ENCODE measurements around the gene ANKH.
A peak's percentile ranks its signal among the peaks of the same experiment; 100 is the strongest.
"Not testable (repeated sequence)": the region's sequence is repeated elsewhere in the genome, so short reads cannot be mapped to it uniquely, and the experiment has no call there.

The ANKH gene

GRCh38 chr5:14882658-14883580 is 11.3 kb upstream of the ANKH start:
- no peak for DNase-seq (ENCODE audit: low read depth in 2 of 2)

DNA sequence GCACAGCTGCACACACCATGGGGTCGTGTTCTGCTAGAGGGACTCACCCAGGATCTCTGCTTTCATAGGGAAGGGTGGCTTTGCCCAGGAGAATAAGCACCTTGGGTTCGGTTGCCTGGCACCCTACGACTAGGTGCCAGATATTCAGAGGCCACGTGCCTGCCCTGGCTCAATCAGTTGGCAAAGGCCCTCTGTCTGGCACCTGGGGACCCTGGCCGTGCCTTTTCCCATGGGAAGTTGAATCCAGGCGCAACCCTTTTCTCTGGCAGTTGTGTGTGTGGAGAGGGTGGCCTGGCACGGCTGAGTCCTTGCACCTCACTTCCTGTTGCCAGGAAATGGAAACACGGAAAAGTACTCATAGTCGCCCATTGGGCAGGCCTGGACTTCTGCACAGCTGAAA is 10.2 kb upstream of the ANKH start:
- no peak for DNase-seq (ENCODE audit: low read depth in 2 of 2)

DNA sequence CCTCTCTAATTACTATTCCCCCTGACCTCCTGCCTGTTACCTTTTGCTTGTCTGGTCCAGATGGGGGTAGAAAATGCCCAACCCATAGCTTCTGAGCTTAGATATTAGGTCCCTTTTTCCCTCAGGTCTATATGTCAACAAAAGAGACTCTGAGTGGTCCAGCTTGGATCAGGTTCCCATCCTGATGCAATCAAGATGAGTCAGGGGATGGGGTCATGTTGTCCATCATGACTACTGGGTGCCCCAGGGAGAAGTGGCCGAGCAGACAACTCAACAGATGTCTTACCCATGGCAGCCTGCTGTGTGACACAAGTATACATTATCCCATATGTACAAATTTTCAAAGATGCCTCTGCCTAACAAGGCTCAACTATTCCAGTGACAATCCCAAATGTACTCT is 9.1 kb upstream of the ANKH start:
- no peak for DNase-seq (ENCODE audit: low read depth in 2 of 2)

GRCh38 chr5:14879937-14880589 is 8.5 kb upstream of the ANKH start:
- DNase-seq (ENCODE audit: low read depth in 2 of 2): no peak

DNA sequence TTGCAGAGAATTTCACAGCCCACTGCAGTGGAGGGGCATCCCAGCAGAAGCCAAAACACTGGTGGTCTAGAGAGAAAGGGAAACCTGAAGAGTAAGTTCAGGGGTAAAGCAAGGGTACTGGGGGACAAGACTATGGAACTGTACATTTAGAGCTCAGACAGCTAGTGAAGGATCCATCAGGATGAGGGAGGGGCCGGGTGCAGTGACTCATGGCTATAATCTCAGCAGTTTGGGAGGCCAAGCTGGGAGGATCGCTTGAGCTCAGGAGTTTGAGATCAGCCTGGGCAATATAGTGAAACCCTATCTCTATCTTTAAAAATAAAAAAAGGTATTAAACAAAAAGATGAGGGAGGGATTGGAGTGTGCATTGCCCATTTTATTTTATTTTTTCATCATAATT is 7.8 kb upstream of the ANKH start:
- DNase-seq (ENCODE audit: low read depth in 2 of 2): no peak

GRCh38 chr5:14878192-14878591 is 6.6 kb upstream of the ANKH start:
- DNase-seq (ENCODE audit: low read depth in 2 of 2): not testable (repeated sequence)

DNA sequence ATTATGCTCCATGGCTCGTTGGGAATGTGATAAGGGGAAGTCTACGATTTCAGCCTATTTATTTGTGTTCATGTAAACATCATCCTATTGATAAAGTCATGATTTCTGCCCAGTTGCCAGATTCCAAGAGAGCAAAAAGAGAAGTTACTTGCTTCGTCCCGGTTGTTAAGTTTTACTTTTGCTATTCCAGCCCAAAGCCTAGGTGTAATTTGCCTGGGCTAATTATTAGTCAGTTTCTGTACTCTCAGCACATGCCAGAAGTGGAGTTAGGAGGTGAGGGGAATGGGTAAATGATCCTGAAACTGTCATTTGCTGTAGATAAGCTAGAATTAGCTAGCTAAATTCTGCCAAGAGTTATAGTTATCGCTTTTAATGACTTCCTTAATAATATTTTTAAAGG is 4.5 kb upstream of the ANKH start:
- DNase-seq (ENCODE audit: low read depth in 2 of 2): no peak

DNA sequence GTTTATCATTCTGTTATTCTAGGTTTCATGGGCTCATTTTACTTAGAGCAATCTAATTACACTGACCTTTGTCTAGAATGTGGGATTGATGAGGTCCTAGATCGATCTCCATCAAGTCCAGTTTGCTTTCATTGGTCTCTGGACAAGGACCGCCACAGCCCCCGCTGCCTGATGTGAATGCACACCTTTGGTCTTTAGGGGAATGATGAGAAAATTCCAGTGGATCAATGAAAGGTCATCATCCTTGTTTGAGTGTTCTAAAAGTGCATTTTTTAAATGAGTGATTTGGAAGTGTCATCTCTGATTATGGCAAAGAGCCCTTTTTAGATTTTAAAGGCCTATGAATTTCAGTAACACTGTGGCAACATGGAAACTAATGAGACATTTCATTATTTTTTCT is 2.2 kb upstream of the ANKH start:
- DNase-seq (ENCODE audit: low read depth in 2 of 2): no peak

GRCh38 chr5:14873093-14873492 is 1.5 kb upstream of the ANKH start:
- no peak for DNase-seq (ENCODE audit: low read depth in 2 of 2)

DNA sequence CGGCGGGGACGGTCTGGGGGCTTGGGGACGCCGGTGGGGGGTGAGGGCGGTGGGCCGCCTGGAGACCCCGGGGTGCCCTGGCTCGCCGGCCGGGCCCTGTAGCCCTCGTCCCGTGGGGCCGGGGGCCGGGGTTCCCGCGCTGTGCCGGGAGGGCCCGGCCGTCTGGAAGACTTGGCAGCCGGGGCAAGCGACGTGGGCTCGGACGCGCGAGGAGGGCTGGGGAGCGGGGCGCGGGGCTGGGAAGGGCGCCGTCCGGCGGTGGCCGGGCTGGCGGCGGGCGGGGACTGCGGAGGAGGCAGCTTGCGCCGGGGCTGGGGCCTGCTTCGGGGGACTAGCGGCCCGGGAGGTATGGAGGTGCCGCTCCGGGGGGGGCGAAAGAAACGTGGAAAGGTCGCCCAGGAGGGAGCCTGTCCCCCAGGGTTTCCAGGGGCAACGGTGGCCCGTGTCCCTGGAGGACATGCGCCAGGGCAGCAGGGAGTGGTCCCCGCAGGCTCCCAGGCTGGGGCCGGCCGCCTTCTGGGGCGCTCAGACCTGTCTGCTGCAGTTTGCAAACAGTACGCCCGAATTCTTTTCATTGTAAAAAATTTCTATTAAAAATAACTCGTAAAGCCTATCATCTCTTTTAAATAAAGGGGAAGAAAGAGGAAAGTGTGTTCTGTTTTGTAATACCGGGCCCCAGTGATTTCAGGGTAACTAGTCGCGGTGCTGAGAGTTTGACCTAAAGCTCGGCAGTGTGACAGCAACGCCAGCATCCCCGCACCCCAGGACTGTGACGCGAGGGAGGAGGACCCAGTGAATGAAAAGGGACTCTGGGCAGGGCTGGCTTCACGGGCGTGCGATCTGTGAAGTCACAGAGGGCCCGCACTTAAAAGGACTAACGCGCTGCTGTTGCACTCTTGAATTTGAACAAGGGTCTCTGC is 752 bp upstream of the ANKH start:
- peak in 1 of 2 donors; percentile 51 for DNase-seq (ENCODE audit: low read depth in 2 of 2)

GRCh38 chr5:14870337-14871213 is 1.0 kb downstream of the ANKH start:
- DNase-seq (ENCODE audit: low read depth in 2 of 2): no peak

GRCh38 chr5:14869668-14870164 is 1.9 kb downstream of the ANKH start:
- peak in 1 of 2 donors; percentile 23 for DNase-seq (ENCODE audit: low read depth in 2 of 2)

DNA sequence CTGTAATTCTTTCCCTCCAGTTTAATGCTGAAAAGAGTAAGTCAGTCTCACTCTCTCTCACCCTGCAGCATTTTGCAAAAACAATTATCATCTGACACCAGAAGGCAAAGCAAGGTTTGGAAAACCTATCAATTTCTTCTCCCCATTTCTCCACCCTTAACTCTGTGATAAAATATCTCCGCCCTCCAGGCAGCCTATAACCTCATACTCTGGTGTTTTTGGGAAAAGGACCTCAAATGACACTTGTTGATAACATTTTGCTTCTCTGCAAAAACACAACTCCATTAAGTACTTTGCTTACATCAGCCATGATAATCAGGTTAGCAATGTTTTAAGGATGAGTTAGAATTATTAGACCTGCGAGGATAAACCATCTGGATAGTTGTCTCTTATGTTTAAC is 2.3 kb downstream of the ANKH start:
- DNase-seq (ENCODE audit: low read depth in 2 of 2): no peak

- no peak for DNase-seq (ENCODE audit: low read depth in 2 of 2)
These were observed 2.8 kb downstream of the ANKH start for GRCh38 chr5:14868771-14869170.

GRCh38 chr5:14864181-14864812 is 7.3 kb downstream of the ANKH start:
- no peak for DNase-seq (ENCODE audit: low read depth in 2 of 2)

DNA sequence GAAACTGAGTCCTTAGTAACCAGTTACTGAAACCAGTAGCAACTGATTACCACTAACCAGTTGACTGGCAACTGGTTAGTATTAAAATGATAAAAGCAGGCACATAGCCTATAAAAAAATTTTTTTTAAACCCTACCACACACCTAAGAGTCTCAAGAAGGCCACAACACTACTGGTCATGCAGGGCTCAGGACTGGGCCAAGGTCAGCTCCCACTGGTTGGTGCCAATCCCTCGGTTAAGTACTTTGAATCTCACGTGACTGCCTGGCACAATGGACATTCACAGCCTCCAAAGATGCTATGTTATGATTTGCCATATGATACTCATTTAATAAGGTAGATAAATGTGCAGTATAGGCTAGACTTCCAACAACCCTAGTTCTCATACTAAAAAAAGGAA is 8.5 kb downstream of the ANKH start:
- no peak for DNase-seq (ENCODE audit: low read depth in 2 of 2)

DNA sequence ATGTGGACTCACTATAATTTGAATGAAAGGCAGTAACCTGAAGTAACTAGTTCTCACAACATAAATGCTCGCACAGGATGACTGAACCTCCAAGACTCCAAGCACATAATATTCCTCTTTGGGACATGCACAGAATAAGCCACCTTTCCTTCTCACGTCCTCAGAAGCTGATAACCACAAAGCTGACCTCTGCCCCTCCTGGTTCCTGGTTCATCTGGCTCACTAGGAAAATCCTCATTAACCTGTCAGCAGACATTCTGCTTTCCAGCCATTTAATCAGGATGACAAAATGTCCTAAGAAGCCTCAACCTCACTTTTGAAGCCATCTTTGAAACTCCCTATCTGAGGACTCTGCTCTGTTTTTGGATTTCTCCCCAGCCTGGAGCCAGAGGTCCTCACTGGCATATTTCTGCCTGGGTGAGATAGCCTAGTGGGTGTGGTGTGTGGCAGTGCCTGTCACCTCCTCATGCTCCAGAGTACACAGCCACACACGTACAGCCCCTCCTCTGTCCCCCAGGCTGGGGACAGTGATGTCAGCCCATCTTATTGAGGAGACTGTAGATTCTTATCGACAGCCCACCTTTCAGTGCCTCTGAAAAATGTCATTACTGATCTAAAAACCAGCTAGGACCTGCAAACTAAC is 10.3 kb downstream of the ANKH start:
- DNase-seq (ENCODE audit: low read depth in 2 of 2): no peak

- no peak for DNase-seq (ENCODE audit: low read depth in 2 of 2)
These were observed 11.6 kb downstream of the ANKH start for GRCh38 chr5:14859980-14860379.

GRCh38 chr5:14859150-14859549 is 12.4 kb downstream of the ANKH start:
- DNase-seq (ENCODE audit: low read depth in 2 of 2): no peak

GRCh38 chr5:14855366-14855765 is 16.2 kb downstream of the ANKH start:
- DNase-seq (ENCODE audit: low read depth in 2 of 2): no peak
